Fibroblast of the aortic adventitia (primary cell): ENCODE measurements around the gene MAPK13. TPM values are rescaled to one million over a fixed set of nuclear protein-coding genes. Genes with fewer than 3 reads are reported as not detected.
"Not testable (repeated sequence)": the region's sequence is repeated elsewhere in the genome, so short reads cannot be mapped to it uniquely, and the experiment has no call there.

ENCODE experiments used
- DNase-seq: peaks from one replicate; pipeline ENCODE4 v3.0.0-alpha.2; 2010; ENCODE audit warnings: low read depth
- H3K4me3 ChIP-seq: 2 replicates; pipeline ENCODE4 v1.5.1; 2011; ENCODE audit warnings: low read depth, mild to moderate bottlenecking, control low read depth, low read length, moderate library complexity
- CTCF ChIP-seq: IDR thresholded peaks from 2 replicates; pipeline ENCODE4 v1.5.1; 2011; ENCODE audit warnings: mild to moderate bottlenecking, low read length, control low read depth, inconsistent platforms; ENCODE audit not compliant: insufficient read depth
- total RNA-seq: library from RNA; depleted of rRNA; stranded (reverse); fragments of >200 nt; gene quantifications from 2 replicates; pipeline ENCODE4 v1.2.3, GENCODE V29; 2012; ENCODE audit warnings: low replicate concordance

The MAPK13 gene
- total RNA-seq, 1 donor: 15.6 TPM

- H3K4me3 ChIP-seq: no peak overlapping the region
- peak; percentile 77 for DNase-seq
- TF ChIP-seq CTCF: peak; percentile 90
These were observed 6.8 kb upstream of the MAPK13 start for GRCh38 chr6:36123270-36124139.

GRCh38 chr6:36124346-36124745 is 6.0 kb upstream of the MAPK13 start:
- not testable (repeated sequence) for DNase-seq, H3K4me3 ChIP-seq

- no peak for DNase-seq
- no peak for TF ChIP-seq CTCF
- H3K4me3 ChIP-seq: no peak overlapping the region
These were observed 5.4 kb upstream of the MAPK13 start for GRCh38 chr6:36124881-36125280.

GRCh38 chr6:36125575-36125974 is 4.7 kb upstream of the MAPK13 start:
- no peak for TF ChIP-seq CTCF
- DNase-seq: no peak
- H3K4me3 ChIP-seq: no peak overlapping the region

GRCh38 chr6:36126121-36126520 is 4.2 kb upstream of the MAPK13 start:
- no peak for DNase-seq
- no peak overlapping the region for H3K4me3 ChIP-seq
- TF ChIP-seq CTCF: no peak

- peak; percentile 41 for DNase-seq
- no peak overlapping the region for H3K4me3 ChIP-seq
- no peak for TF ChIP-seq CTCF
These were observed 3.5 kb upstream of the MAPK13 start for GRCh38 chr6:36126553-36127458.

GRCh38 chr6:36127462-36128016 is 2.8 kb upstream of the MAPK13 start:
- no peak for TF ChIP-seq CTCF
- peak; percentile 82 for DNase-seq
- no peak overlapping the region for H3K4me3 ChIP-seq
